GM12865 (cell line): ENCODE results near the gene CYP4A11.
"Not testable (repeated sequence)": the region's sequence is repeated elsewhere in the genome, so short reads cannot be mapped to it uniquely, and the experiment has no call there.

Source experiments
- DNase-seq: peaks from one replicate; pipeline ENCODE4 v3.0.0; 2010; ENCODE audit warnings: low read depth
- H3K4me3 ChIP-seq: 2 replicates; pipeline ENCODE4 v1.5.1; 2011; ENCODE audit warnings: mild to moderate bottlenecking, low read depth, low read length, control low read depth
- TF ChIP-seq, protein P1 (sequence below): IDR thresholded peaks from 2 replicates; pipeline ENCODE4 v1.5.1; 2011; ENCODE audit warnings: low read length, control low read depth, low read depth, inconsistent platforms; ENCODE audit not compliant: insufficient read depth; ENCODE audit errors: missing control alignments

The CYP4A11 gene

DNA sequence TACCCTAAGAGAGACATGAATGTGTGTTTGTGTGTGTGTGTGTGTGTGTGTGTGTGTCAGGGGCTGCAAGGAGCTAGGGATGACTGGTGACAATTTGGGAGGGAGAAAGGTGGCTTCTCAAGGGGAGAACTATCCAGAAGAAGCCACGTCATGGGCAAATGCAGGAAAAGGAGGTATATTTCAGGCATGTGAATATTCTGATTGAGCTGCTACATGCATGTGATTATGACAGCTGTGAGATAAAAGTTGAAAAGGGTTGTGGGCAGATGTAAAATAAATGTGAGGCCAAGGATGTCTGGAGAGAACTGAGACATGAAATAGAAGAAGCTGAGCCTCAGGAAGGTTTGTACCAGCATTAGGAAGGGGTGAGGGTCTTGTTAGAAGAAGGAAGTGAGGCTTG lies 4.5 kb downstream of the CYP4A11 start:
- TF ChIP-seq, protein P1, sequence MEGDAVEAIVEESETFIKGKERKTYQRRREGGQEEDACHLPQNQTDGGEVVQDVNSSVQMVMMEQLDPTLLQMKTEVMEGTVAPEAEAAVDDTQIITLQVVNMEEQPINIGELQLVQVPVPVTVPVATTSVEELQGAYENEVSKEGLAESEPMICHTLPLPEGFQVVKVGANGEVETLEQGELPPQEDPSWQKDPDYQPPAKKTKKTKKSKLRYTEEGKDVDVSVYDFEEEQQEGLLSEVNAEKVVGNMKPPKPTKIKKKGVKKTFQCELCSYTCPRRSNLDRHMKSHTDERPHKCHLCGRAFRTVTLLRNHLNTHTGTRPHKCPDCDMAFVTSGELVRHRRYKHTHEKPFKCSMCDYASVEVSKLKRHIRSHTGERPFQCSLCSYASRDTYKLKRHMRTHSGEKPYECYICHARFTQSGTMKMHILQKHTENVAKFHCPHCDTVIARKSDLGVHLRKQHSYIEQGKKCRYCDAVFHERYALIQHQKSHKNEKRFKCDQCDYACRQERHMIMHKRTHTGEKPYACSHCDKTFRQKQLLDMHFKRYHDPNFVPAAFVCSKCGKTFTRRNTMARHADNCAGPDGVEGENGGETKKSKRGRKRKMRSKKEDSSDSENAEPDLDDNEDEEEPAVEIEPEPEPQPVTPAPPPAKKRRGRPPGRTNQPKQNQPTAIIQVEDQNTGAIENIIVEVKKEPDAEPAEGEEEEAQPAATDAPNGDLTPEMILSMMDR: no peak
- no peak overlapping the region for H3K4me3 ChIP-seq
- no peak for DNase-seq

DNA sequence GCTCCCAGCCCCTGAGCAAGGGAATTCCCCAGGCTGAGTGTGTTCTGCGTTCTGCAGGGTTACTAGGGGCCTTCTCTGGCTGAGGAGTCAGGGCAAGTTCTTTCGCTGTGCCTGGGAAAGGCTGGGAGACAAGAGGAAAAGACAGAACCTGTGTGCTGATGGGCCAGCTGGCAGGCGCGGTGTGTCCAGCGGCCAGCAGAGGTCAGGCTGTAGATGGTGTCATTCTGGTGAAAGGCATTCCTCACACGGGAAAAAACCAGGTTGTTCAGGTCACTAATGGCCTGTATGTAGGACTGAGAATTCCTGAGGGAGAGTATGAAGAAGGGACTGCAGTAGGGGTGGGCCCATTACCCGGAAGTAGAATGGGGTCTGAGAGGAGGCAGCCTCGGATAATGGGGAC lies 6.4 kb downstream of the CYP4A11 start:
- TF ChIP-seq, protein P1: peak; percentile 26
- DNase-seq, H3K4me3 ChIP-seq: not testable (repeated sequence)

DNA sequence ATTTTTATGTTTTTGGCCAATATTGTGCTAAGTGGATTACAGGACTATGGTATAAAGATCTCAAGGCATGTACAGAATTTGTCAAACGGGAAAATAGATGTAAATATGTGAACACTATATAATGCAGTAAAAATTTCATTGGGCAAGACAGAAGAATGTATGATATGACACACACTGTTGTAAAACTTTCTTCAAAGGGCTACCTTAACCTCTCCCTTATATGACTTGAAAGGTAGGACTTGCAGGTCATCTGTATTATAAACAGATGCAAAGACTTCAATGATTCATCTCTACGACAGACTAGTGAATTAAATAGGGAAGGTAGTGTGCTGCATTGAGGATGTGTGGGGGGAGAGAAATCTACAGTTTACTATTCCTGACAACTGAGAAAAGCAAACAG lies 9.3 kb downstream of the CYP4A11 start:
- H3K4me3 ChIP-seq, DNase-seq: not testable (repeated sequence)

DNA sequence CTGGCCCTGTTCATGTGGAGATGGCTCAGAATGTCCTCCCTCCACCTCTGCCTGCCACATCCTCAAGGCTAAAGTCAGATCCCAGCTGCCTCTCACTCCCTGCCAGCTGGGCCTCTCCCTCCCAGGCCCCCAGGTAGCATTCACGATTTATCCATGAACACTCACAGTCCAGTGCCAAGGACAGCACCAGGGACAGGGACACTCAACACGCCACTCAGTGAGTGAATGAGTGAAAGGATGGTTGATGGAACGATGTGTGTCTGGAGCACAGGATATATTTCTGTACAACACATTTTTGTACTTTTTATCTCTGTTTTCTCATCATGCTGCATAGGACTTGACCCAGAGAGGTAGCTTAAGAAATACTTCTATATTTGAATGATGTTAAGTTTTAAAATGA lies 10.1 kb downstream of the CYP4A11 start:
- TF ChIP-seq, protein P1: no peak
- no peak for DNase-seq
- no peak overlapping the region for H3K4me3 ChIP-seq

DNA sequence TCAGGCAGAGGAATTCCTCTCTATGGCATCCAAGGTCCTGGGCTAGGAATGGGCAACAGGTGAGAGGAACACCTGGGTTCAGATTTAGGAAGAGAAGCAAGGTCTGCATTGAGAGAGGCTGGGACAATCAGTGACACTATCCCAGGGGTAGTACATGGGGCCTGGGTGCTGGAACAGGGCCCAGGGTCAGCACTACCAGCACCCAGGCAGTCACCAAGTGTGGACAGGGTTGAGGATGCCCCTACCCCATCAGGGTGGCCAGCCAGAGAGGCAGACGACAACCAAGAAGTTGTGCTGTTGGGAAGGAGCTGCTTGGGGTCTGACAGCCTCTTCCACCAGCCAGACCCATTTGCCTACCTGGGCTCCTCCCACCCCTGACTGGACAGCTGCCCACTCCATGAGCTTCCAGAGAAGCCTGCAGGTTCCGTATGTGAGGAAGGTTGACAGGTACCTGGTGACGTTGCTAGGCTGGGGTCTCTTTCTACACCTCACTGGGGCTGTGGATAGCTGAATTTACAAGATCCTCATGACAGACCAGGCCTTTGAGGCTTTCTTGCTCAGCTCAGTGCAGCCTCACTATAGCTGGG lies 13.9 kb downstream of the CYP4A11 start:
- H3K4me3 ChIP-seq: no peak overlapping the region
- TF ChIP-seq, protein P1: no peak
- no peak for DNase-seq

DNA sequence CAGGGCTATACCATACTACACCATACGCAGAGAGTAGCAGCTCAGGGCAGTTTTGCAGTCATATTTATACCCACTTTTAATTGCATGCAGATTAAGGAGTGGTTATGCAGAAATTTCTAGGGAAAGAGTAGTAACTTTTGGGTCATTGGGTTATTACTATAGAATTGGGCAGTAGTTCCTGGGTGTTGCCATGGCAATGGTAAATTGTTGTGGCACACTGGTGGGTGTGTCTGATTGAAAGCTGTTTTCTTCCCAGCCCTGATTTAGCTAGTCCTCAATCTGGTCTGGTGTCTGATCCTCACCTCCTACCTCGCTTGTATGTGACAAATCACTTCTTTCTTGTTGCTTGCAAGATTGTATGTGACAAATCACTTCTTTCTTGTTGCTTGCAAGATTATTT lies 30.5 kb downstream of the CYP4A11 start:
- TF ChIP-seq, protein P1: no peak
- no peak for DNase-seq
- no peak overlapping the region for H3K4me3 ChIP-seq

DNA sequence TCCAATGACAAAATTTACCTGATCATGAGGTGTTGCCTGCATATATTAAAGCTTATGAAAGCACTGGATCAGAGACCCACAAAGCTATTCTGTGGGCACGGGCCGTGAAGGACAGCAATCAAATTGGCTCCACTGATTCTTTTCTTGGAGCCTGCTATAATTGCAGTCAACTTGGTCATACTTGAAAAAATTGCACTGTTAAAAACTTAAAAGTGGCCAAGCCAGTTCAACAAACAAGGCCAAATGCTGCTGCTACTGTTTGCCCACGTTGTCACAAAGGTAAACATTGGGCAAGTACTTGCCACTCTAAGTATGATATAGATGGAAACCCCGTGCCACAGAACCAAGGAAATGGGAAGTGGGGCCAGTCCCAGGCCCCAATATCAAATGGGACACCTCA lies 37.8 kb downstream of the CYP4A11 start:
- TF ChIP-seq, protein P1: no peak
- DNase-seq: no peak
- no peak overlapping the region for H3K4me3 ChIP-seq
